GM19372 (cell line): ENCODE results near the gene LCLAT1.
"Not testable (repeated sequence)": the region's sequence is repeated elsewhere in the genome, so short reads cannot be mapped to it uniquely, and the experiment has no call there.

Experiments
- ATAC-seq: cut with Tn5 transposase; IDR thresholded peaks from one replicate; pipeline ENCODE4 v1.9.1; 2021; ENCODE audit warnings: mild to moderate bottlenecking, low read depth, moderate library complexity; ENCODE audit not compliant: unreplicated experiment

Gene LCLAT1

DNA sequence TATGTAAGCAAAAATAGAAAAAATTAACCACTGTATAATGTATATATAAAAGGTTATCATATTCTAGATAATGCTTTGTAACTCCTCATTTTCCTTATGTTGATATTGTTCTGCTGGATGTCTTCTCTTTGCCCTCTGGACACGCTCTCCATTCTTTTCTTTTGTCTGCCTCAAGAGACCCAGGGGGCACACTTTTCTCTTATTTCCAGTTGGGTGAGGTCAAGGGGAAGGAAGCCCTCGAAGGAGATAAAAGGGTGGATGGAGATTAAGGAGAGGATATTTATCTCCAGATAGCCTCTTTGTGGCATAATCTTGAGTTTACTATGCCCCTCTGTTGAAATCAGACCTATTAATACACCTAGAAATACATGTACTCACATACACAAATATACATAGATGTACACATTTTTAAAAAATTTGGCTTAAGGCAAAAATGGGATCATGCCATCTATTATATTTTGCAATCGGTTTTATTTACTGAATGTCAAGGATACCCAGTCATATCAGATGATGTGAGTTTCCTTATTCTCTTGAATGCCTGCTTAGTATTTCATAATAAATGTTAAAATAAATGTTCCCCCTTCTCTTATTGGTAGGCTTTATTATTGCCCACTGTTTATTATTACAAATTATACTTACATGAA is 65.3 kb downstream of the LCLAT1 start:
- no peak for ATAC-seq

DNA sequence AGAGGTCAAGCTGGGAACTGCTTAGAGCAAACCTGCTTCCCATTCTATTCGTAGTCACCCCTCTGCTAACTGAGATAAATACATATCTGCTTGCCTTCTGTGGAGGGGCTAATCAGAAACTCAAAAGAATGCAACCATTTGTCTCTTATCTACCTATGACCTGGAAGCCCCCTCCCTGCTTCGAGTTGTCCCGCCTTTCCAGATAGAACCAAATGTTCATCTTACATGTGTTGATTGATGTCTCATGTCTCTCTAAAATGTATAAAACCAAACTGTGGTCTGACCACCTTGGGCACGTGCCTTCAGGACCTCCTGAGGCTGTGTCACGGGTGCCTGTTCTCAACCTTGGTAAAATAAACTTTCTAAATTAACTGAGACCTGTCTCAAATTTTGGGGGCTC is 66.6 kb downstream of the LCLAT1 start:
- ATAC-seq = not testable (repeated sequence)

- ATAC-seq = no peak
Observed at GRCh38 chr2:30514134-30514847, 67.2 kb downstream of the LCLAT1 start.

DNA sequence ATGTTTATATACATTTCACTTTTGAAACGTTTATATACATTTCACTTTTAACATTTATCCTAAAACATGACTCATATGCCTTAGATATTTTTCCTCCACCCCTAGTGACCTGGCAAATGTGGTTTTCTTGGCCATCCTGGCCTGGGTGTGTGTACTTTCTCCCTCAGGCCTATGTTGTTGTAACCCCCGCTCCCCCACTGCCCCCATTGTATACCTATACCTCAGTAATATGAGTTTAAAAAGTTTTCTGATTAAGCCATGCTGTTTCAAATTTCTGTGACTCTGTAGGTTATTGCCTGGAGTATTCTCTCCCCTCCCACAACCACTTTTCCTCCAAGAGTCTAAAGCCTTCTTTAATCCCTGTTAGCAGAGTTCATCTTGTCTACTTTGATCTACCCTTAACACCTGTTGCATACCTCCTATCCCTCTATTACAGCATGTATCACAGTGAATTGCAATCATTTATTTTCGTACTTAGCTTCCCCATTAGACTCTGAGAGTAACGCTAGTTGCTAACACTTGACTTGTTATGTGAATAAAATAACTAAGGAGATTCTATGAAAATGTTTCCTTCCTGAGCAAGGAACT is 67.9 kb downstream of the LCLAT1 start:
- no peak for ATAC-seq

- no peak for ATAC-seq
Observed at GRCh38 chr2:30516166-30516565, 69.1 kb downstream of the LCLAT1 start.

- no peak for ATAC-seq
Observed at GRCh38 chr2:30519796-30520195, 72.8 kb downstream of the LCLAT1 start.

DNA sequence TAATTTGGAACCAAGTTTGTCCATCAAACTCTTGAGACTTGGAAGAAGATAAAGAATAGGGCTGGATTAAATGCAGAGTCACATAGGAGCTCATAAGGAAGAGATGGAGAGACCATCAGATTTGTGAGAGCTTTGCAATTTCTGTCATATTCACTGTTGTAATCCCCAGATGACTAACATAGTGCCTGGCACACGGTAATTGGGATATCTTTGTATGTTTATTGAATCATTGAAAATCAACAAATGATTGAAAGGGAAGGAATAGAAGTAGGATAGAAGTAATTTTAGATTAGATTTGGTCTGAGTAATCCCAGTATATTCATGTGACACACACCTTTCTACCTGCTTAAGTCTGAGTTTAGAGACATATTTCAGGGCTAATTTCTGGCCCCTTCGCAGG is 75.4 kb downstream of the LCLAT1 start:
- ATAC-seq = no peak

DNA sequence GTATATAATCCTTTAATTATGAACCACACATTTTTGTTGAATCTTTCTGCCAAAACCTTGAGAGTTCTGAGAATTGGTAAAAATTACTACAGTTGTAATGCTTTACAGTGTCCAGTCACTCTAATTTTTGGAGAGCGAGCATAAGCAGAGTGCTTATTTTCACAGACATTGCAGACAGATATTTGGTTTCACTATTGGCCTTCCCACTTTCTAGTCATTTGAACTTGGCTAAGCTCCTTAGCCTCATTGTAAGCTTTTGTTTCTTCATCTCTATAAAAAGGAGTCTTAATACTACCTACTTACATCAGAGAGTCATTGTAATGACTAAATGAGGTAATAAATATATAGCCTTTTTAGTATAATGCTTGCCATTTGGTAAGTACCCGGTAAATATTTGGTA is 80.4 kb downstream of the LCLAT1 start:
- ATAC-seq = no peak

GRCh38 chr2:30527859-30528258 is 80.8 kb downstream of the LCLAT1 start:
- ATAC-seq = no peak

GRCh38 chr2:30530346-30530745 is 83.3 kb downstream of the LCLAT1 start:
- no peak for ATAC-seq

DNA sequence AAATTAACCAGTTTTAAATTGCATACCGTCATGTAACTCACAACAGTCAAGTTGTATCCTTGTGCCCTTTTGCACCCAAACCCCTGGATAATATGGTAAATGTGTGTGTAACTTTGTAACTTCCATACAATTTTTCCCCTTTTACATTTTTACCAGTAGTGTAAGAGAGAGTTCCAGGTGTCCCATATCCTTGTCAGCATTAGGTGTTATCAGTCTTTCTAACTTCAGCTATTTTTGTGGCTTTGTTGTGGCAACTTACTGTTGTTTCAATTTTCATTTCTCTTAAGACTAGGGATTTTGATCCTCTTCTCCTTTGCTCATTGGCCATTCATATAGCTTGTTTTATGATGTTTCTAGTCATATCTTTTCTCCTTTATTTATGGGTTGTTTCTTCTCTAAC is 94.6 kb downstream of the LCLAT1 start:
- no peak for ATAC-seq

GRCh38 chr2:30545875-30546274 is 98.8 kb downstream of the LCLAT1 start:
- ATAC-seq = no peak

DNA sequence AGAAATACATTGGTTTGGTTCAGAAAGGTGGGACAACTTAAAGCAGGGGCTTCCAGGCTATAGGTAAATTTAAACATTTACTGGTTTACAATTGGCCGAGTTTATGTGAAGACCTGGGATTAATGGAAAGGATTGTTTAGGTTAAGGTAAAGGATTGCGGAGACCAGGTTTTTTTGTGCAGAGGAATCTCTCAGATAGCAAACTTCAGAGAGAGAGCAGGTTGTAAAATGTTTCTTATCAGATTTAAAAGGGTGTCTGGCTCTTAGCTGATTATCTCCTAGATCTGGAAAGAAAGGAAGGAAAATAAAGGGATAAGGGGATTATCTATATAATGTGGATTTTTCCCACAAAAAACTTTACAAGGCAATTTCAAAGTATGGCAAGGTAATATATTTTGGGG is 101.3 kb downstream of the LCLAT1 start:
- no peak for ATAC-seq

DNA sequence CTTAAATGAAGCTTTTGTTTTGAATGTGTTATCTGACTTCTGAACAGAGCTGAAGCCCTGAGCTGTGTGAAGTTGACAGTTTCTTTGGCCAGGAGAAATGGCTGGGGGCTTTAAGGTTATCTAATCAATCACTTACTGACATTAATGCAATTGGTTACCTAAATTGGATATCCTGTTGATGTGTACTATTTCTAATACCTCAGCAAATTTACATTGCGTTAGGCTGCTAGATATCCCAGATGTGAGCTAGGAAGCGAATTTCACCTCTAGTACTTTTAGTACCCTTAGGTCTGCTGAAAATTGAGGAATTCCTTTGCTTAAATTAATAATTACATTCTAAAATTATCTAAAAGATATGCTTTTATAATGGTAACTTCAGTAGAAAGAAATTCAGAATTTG is 102.0 kb downstream of the LCLAT1 start:
- ATAC-seq = no peak

DNA sequence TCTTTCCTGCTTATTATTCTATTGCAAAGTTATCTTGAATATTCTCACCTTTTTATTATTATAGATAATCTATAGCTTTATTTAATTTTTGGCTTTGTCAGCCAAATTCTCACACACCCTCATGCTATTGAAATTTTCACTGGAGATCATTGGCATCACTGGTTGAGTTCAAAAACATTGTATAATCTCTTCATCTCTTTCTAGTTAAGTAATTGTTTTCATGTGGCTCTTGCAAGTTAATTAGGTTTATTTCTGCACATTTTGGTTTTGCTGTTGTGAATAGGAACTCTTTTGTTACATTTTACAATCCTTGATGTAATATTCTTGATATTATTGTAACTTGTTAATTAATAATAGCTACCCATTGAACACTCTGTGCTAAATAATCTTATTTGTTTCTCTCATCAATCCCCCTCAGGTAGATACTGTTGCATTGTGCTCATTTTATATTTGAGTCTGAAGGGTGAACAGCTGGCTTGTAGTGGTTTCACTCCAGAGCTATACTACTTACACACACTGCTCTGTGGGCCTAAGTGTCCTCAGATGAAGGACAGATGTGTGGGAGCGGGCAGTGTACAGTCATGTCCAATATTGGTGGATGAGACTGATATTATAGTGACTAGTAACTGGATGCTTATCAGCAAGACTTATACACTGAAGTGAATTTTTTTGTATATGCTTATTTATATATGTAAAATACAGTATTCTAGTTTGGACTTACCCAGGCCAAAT is 112.7 kb downstream of the LCLAT1 start:
- ATAC-seq = no peak

GRCh38 chr2:30561349-30561748 is 114.3 kb downstream of the LCLAT1 start:
- ATAC-seq = no peak

GRCh38 chr2:30565851-30566358 is 118.9 kb downstream of the LCLAT1 start:
- no peak for ATAC-seq

DNA sequence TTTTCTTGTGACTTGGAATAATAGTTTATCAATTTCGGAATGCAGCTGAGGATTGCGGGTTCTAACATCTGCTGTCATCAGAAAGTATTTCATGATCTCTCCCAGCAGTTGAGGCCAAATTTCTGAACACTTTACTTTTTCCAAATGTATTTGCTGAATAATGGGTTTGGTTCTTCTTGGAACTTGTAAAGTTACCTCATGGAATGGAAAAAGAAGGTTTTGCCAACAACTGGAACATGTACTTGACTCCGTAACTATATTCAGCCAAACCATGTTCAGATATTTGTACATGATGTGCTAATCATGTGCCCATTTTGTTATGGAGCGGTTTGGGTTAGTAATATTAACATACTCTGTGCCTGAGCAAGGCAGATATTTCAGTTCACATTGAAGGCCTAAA is 119.6 kb downstream of the LCLAT1 start:
- no peak for ATAC-seq

DNA sequence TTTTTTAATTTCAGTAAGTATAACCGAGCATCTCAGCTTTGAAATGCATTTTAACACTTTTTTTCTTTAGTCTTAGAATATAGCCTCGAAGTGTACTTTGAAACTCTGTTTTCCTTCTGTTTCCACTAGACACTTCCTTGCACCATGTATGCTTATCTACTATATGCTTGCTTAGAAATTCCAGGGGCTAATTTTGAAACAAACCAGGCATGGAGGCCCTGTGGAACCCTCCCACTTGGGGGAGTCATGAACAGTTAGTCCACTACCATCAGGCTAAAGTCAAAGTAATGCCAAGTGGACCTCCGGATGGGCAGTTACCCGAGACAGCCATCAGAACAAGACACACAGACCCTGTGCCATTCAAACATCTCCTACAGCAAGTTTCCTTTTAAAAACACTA is 120.3 kb downstream of the LCLAT1 start:
- no peak for ATAC-seq

DNA sequence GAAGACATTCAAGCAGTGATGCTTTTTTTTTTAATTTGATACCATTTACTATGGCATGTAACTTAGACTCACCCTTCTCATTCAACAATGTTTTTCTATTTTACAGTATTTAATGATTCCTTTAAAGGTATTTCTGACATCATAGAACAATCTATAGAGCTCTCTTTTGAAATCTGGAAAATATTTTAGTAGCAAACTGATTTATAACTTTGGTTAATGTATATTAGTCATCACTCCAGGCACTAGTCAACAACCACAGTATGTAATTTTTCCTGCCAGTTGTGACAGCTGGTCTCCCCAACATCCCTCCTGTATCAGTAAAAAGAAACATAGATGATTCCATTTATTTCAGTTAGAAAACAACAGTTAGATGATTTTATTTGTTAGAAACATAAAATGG is 122.9 kb downstream of the LCLAT1 start:
- no peak for ATAC-seq

GRCh38 chr2:30577151-30577550 is 130.1 kb downstream of the LCLAT1 start:
- ATAC-seq = no peak
